Glutamatergic neuron (in vitro differentiated cells): ENCODE measurements around the gene PRF1. TPM values are rescaled to one million over a fixed set of nuclear protein-coding genes. Genes with fewer than 3 reads are reported as not detected.
"Not testable (repeated sequence)": the region's sequence is repeated elsewhere in the genome, so short reads cannot be mapped to it uniquely, and the experiment has no call there.

Source experiments
- DNase-seq: peaks from one replicate; pipeline ENCODE4 v3.0.0; 2022
- H3K27ac Mint-ChIP-seq: one replicate; pipeline ENCODE4 v1.8.0; 2020; ENCODE audit warnings: mild to moderate bottlenecking, mixed read lengths, inconsistent platforms; ENCODE audit not compliant: unreplicated experiment
- H3K27me3 Mint-ChIP-seq: one replicate; pipeline ENCODE4 v1.8.0; 2020; ENCODE audit warnings: mild to moderate bottlenecking, moderate library complexity, mixed read lengths, inconsistent platforms; ENCODE audit not compliant: unreplicated experiment
- H3K36me3 Mint-ChIP-seq: one replicate; pipeline ENCODE4 v1.8.0; 2020; ENCODE audit warnings: mild to moderate bottlenecking, mixed read lengths, inconsistent platforms; ENCODE audit not compliant: unreplicated experiment
- H3K4me1 Mint-ChIP-seq: one replicate; pipeline ENCODE4 v1.8.0; 2020; ENCODE audit warnings: mild to moderate bottlenecking, low read depth, mixed read lengths, inconsistent platforms; ENCODE audit not compliant: unreplicated experiment
- H3K4me3 Mint-ChIP-seq: one replicate; pipeline ENCODE4 v1.8.0; 2020; ENCODE audit warnings: mild to moderate bottlenecking, mixed read lengths, inconsistent platforms; ENCODE audit not compliant: unreplicated experiment
- H3K9me3 Mint-ChIP-seq: one replicate; pipeline ENCODE4 v1.8.0; 2020; ENCODE audit warnings: mild to moderate bottlenecking, moderate library complexity, mixed read lengths, inconsistent platforms; ENCODE audit not compliant: unreplicated experiment
- CTCF ChIP-seq: fragments of 200-600 bp; sonication (generic); IDR thresholded peaks from one replicate; pipeline ENCODE4 v1.5.0; 2021; ENCODE audit not compliant: partially characterized antibody, unreplicated experiment
- total RNA-seq: library from RNA; stranded (reverse); fragmentation: NEBNext Ultra II Directional; extraction: Animal tissue kit (Norgen Biotek cat#: 25700); gene quantifications from one replicate; pipeline ENCODE4 v1.2.1, GENCODE V29; 2021; ENCODE audit not compliant: unreplicated experiment

Gene PRF1
- total RNA-seq, 1 donor from 2014 or later: 2.6 TPM

- Mint-ChIP-seq H3K9me3 (peaks cover 2% of the 10 kb centered on the region), H3K4me1 (no peaks in the 10 kb centered on the region), H3K4me3 (no peak overlapping the region), H3K27ac (no peak overlapping the region), H3K36me3 (peaks cover 13% of the 10 kb centered on the region), H3K27me3 (peaks cover 1% of the 10 kb centered on the region)
- no peak for TF ChIP-seq CTCF
- no peak for DNase-seq
Observed at GRCh38 chr10:70615784-70616522, 13.4 kb upstream of the PRF1 start.

- no peak for DNase-seq
- H3K9me3 Mint-ChIP-seq: peaks cover 2% of the 10 kb centered on the region
- TF ChIP-seq CTCF: no peak
- H3K36me3 Mint-ChIP-seq: peaks cover 6% of the 10 kb centered on the region
- peaks cover under 1% of the 10 kb centered on the region for H3K27me3 Mint-ChIP-seq
- H3K4me3 Mint-ChIP-seq: no peak overlapping the region
- H3K4me1 Mint-ChIP-seq: no peaks in the 10 kb centered on the region
- H3K27ac Mint-ChIP-seq: no peak overlapping the region
Observed at GRCh38 chr10:70615211-70615610, 12.7 kb upstream of the PRF1 start.

- not testable (repeated sequence) for H3K27ac Mint-ChIP-seq, DNase-seq, H3K4me3 Mint-ChIP-seq, H3K27me3 Mint-ChIP-seq, H3K9me3 Mint-ChIP-seq, H3K36me3 Mint-ChIP-seq, H3K4me1 Mint-ChIP-seq
Observed at GRCh38 chr10:70614364-70614763, 11.8 kb upstream of the PRF1 start.

GRCh38 chr10:70613941-70614340 is 11.4 kb upstream of the PRF1 start:
- Mint-ChIP-seq H3K27me3 (no peaks in the 10 kb centered on the region), H3K4me1 (no peaks in the 10 kb centered on the region), H3K9me3 (no peaks in the 10 kb centered on the region), H3K4me3 (no peak overlapping the region), H3K36me3 (no peaks in the 10 kb centered on the region), H3K27ac (no peak overlapping the region)
- DNase-seq: no peak
- TF ChIP-seq CTCF: no peak

- peaks cover 13% of the 10 kb centered on the region for H3K4me1 Mint-ChIP-seq
- no peaks in the 10 kb centered on the region for H3K27me3 Mint-ChIP-seq
- H3K9me3 Mint-ChIP-seq: peaks cover 6% of the 10 kb centered on the region
- no peak overlapping the region for H3K4me3 Mint-ChIP-seq
- peaks cover 4% of the 10 kb centered on the region for H3K36me3 Mint-ChIP-seq
- TF ChIP-seq CTCF: no peak
- no peak for DNase-seq
- no peak overlapping the region for H3K27ac Mint-ChIP-seq
Observed at GRCh38 chr10:70607936-70608335, 5.4 kb upstream of the PRF1 start.
